Islet precursor cell (in vitro differentiated cells): ENCODE results near the gene BPI.
A peak's percentile ranks its signal among the peaks of the same experiment; 100 is the strongest.
"Not testable (repeated sequence)": the region's sequence is repeated elsewhere in the genome, so short reads cannot be mapped to it uniquely, and the experiment has no call there.

Experiments
- DNase-seq: peaks from one replicate; pipeline ENCODE4 v3.0.0-alpha.2; 2018

BPI gene

DNA sequence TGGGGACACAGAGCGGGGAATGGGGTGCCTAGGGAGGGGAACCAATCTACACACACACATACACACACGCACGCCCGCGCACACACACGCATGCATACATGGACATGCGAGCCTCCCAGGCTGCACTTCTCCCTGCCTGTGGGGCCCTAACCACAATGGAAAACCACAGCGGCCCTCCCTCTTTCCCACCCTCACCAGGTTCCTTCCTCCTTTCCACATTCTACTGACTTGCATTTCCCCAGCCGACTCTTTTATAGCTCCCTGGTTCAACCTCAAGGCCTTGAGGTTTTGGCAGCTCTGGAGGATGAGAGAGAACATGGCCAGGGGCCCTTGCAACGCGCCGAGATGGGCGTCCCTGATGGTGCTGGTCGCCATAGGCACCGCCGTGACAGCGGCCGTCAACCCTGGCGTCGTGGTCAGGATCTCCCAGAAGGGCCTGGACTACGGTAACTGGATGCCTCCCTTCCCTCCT lies at the start of gene BPI:
Gene BPI (plus strand): TSS at position 249 of the 472 bp plus-strand sequence. CDS start 68 bp downstream, at position 317.
- DNase-seq: no peak

DNA sequence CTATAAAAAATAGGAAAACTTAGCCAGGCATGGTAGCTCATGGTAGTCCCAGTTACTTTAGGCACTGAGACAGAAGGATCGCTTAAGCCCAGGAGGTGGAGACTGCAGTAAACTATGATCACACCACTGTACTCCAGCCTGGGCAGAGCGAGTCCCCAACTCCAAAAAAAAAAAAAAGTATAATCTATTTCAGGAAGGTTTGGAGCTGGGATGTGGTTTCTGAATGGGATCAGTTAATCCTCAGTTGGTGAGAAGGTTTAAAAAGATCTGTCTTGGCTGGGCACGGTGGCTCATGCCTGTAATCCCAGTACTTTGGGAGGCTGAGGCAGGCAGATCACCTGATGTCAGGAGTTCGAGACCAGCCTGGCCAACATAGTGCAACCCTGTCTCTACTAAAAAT lies 49.3 kb upstream of the BPI start:
- not testable (repeated sequence) for DNase-seq

DNA sequence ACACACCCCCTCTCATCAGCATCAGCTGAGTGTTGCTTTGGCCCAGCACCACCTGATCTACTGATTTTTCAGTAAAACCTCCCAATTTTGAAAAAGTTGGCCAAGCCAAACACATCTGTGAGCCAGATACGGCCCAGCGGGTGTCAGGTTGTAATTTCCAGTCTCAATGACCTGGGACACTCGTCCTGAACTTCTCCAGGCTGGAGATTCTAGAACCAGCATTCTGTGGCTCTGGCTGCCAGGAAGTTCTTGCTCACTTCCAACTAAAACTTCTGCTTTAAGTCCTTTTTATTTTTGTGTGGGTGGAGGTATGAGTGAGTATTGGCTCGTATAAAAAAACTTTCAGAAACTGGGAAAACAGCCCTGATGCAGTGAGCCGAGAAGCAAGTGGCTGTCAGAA lies 48.6 kb upstream of the BPI start:
- DNase-seq: no peak

DNA sequence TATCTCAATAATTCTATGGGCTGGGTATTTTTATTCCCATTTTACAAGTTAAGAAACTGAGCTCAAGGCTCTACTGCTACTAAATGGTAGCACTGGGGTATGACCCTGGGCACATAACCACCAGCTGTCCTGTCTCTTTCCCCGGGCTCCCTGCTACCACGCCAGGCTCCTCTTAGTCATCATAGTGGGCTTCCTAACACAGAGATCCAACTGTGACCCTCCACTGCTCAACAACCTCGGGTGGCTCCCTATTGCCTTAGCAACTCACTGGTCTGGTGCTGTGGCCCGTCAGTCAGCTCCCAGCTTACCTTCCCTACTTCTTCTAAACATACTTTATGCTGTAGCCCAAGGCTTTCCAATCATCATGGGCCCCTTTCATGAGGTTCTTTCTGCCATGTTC lies 47.9 kb upstream of the BPI start:
- no peak for DNase-seq

DNA sequence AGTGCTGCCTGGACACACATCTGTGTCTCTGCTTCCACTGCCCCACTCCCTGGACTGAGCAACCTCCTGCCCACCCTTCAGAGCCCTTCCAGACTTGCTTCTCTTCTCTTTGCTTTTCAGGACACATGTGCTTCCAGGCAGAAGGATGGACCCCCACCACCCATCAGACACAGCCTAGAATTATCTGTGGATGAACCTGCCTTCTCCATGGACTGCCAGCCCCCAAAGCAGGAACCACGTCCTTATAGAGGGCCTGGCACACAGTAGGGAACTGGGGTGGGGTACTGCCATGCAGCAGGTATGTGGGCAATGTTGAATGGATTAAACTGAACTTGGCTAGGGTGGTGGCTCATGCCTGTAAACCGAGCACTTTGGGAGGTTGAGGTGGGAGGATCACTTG lies 47.0 kb upstream of the BPI start:
- no peak for DNase-seq

DNA sequence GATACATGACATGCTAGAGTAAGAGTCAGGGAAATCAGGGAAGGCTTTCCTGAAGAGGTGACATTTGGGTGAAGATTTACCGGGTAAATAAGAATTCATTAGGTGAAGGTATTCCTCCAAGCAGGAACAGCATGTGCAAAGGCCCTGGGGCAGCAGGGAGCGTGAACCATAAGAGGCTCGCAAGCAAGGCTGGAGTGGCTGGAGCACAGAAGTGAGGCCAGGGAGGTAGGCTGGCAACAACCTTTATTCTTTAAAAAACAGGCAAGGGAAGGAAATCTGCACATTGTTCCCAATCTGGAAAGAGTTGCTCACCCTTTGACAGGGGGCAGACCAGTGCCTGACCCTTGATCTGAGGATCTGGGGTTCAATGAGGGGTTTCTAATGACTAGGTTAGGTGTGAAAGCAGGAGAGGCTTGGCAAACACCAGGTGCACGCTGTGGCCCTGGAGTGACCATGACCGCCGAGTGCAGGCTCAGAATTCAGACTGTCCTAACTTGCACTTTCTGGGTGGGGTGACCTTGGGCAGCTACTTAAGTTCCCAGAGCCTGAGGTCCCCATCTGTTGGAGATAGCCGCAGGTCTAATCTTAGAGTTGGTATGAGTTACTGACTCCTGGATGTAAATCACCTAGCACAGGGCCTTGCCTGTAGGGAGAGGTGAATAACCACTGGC lies 45.3 kb upstream of the BPI start:
- no peak for DNase-seq

DNA sequence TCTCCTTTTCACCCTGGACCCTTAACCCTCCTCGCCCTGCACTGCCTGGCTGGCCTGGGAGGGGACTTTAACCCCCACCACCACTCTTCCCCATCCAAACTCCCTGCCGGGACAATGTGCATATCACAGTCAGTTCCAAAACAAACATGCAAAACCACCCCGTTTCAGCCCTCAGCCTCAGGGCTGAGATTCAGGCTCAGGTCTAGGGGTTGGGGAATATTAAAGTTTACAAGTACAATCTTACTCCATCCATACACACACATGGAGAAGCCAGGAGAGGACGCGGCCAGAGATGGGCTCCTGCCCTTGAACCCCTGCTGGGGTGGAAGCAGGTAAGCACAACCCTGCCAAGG lies 44.0 kb upstream of the BPI start:
- DNase-seq: no peak

DNA sequence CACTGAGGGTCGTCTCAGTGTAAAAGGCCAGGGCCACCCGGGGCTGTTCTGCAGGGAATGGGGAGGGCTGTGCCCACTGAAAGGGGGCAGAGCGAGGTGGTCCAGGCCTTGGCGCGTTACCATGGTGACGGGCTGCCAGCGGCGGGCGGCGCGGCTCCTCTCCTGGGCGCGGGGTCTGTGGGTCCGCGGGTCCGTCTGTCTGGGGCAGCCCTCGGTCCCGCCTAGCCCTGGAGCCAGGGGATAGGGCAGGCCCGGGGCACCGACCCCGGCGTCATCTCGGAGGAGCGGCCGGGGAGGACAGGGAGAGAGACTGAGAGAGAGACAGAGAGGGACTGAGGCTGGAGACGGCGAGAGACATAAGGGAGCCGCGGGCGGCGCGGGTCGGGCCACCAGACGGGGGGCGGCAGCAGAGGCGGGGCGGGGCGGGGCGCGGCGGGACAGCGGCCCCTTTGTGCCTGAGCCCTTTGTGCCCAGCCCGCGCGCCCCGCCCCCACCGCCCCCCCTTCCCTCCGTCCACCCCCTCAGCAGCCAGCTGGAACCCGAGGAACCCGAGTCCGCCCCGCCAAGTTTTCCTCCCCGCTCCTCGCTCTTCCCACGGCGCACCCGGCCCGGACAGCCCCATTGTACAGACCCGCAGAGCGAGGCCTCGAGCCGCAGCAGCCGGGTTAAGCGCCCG lies 43.4 kb upstream of the BPI start, which contains the start of gene KIAA1755:
Gene KIAA1755 (minus strand): TSS at position 358 of the 676 bp plus-strand sequence. CDS start 235 bp downstream, at position 123.
- peak; percentile 68 for DNase-seq

DNA sequence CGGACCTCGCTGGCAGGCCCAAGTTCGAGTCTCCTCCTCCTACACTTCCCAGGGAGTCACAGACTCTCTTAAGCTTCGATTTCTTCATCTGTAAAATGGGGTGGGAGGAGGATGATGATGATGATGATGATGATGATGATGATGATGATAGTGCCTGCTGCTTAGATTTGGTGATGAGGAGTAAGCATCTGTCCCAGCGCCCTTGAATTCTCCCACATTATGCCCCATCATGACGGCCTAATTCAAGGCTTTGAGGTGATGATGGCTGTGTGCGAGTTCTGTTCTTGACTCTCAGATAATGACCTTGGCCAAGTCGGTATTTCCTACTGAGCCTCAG lies 42.9 kb upstream of the BPI start:
- DNase-seq: no peak

DNA sequence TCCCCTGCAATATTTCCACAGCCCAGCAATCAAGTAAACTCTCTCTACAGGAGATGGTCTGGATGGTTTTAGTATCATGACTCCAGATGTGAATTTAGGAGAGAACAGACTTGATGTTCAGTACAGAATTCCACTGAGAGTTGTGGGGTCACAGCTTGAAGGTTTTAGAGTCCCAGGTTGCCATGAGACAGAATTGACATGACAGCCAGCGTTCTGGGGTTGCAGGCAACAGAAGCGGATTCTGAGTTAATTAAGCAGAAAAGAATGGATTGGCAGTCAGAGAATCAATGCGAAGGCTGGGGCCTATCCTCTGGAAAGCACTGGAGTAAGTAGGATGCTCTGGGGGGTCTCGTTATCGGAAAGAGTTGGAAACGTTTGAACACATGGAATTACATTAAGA lies 41.0 kb upstream of the BPI start:
- no peak for DNase-seq

DNA sequence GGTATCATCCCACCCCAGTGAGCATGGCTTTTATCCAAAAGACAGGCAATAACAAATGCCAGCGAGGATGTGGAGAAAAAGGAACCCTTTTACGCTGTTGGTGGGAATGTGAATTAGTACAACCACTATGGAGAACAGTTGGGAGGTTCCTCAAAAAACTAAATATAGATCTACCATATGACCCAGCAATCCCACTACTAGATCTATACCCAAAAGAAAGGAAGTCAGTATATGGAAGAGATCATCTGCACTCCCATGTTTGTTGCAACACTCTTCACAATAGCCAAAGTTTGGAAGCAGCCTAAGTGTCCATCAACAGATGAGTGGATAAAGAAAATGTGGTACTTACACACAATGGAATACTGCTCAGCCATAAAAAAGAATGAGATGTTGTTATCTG lies 37.5 kb upstream of the BPI start:
- DNase-seq: no peak

DNA sequence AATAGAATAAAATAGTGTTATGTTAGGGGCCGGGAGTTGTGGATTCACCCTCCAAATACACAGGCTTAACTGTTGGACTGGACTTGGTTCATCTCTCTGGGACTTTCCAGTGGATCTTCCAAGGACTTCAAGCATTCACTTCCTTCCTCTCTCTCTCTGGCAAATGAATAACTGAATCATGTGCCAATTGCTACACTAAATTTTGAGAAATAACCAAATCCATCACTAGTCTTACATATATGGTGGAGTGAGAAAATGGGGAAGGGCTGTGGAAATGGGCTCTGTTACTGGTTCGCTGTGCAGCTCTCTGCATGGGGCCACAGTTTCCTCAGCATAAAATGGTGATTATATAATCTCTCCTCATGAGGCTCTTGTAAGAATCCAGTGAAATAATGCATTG lies 36.7 kb upstream of the BPI start:
- DNase-seq: no peak

DNA sequence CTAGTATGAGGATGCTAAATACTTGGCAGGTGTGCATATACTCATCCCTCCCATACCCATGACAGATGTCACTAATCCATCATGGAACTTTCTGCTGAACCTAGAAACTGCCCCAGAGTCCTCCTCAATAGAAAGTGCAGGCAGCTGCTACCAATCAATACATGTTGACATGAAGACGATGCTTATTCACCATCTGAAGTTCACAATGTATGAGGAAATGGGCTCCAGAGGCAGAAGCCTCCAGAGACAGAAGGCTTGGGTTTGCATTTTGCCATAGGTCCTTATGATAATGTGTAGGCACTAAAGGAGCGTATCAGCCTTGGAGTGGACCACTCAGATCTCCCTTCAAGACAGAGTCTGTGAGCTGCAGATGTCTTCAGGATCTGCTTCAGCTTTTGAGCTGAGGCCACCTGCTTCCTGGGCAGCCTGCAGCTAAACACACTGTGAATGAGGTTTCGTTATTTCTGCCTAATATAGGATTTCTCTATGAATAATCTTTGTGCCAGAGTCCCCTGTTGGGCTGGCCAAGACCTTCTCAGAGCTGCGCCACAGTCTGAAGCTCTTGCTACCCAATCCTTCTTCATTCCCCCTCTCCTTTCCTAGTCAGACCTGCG lies 35.9 kb upstream of the BPI start:
- DNase-seq: no peak

DNA sequence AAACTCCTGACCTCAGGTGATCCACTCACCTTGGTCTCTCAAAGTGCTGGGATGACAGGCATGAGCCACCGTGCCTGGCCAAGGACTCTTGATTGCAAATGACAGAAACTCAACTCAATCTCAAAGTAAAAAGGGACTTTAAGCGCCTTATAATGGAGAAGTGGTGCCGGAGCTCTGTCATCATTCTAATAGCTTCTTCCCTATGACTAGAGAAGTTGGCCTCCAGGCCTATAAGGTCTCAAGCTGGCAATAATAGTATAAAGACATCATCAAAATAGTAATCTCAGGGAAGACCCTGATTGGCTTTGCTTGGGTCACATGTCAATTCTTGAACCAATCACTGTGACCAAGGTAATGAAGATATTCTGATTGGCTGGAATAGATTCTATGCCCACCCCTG lies 34.9 kb upstream of the BPI start:
- DNase-seq: no peak

DNA sequence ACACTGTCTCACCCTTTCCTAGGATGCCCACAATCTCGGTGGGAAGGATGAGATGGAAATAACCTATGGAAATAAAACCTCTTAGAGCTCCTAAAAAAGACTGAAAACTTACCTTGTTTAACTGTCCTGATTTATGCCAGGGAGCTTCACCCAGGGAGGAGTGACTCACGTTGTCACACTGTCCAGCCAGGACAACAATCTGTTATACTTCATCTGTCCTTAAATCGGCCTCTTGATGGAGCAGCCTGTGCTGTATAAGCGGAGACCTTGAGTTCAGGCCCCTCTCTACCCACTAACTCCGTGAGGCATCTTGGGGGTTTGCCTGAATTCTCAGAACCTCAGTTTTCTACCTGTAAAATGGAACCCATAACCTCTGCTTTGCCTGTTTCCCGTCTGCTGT lies 34.2 kb upstream of the BPI start:
- no peak for DNase-seq

DNA sequence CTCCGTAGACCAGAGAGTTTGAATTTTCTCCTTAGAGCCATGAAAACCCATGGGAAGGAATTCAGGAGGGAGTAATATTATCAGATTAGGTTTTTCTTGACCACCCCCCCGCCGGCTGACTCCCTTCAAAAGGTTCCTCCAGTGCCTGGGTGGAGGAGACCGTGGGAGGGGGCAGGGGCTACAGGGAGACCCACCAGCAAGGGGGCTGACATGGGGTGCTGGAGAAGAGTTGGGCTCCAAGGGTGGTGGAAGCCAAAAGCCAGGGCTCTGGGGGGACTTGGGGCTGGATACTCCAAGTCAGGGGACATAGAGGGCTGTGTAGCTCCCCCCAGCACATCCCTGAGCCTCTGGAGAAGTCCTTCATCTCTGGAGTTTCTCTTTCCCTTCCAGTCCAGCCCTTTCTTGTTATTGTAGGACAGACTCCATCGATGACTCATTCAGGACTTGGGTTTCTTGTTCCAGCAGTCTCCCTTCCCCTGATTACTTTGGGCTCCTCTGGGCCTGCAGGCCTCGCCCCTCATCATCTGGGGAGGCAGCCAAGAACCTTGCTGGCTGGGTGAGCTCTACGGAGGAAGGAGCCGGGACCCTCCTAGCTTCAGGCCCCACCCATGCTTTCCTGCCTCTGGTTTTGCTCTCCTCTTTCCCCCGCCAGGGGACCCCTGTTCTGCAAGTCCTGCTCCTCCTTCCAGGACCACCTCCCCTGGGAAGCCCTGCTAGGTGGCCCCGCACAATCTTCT lies 32.9 kb upstream of the BPI start:
- DNase-seq: no peak

DNA sequence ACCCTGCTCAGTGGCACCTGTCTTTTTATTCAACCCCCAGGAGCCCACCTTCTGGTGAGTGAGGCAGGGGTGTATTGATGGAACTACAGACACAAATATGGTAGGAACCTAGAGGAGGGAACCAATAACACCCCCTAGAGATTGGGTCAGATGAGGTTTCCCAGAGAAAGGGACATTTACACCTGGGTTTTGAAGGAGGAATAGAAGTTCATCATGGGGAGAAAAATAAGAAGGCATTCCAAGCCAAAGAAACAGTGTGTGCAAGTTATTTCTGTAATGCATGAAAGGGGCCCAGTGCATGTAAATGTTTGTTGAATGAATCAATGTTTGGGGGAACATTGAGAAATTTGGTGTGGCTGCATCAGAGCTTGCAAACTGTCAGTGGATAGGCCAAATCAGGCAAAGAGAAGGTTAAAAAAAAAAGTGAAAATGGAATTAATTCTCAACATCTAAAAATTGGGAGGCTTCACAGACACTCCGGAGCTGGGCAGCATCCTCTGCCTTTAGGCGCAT lies 32.3 kb upstream of the BPI start:
- no peak for DNase-seq

DNA sequence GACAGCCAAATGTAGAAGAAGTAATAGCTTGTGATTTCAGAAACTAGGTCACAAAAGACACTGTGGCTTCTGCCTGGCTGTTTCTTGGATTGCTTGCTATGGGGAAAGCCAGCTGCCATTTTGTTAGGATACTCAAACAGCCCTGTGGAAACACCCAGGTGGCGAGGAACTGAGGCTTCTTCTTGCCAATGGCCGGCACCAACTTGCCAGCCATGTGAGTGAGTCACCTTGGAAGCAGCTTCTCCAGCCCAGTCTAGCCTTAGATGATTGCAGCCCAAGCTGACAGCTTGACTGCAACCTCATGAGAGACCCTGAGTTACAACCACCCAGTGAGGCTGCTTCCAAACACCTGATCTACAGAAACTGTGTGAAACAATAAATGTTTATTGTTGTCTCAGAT lies 31.6 kb upstream of the BPI start:
- no peak for DNase-seq

DNA sequence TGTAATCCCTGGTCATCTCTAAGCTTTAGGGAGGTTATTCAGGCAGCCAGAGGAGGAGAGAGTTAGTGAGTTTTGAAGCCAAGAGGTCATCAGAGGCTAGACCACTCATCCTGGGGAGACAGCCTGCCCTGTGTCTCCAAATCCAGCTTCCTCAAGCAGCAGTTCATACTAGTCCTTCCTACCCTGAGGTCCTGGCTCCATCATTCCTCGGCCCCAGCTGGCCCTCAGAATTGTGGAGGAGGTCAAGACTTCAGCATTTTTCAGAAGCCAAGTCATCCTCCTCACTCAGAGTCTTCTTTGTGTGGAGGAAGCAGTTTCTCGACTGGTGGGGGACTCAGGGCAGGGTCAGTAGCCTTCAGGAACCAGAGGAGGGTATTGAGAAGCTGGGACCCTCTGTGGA lies 31.0 kb upstream of the BPI start:
- DNase-seq: no peak

DNA sequence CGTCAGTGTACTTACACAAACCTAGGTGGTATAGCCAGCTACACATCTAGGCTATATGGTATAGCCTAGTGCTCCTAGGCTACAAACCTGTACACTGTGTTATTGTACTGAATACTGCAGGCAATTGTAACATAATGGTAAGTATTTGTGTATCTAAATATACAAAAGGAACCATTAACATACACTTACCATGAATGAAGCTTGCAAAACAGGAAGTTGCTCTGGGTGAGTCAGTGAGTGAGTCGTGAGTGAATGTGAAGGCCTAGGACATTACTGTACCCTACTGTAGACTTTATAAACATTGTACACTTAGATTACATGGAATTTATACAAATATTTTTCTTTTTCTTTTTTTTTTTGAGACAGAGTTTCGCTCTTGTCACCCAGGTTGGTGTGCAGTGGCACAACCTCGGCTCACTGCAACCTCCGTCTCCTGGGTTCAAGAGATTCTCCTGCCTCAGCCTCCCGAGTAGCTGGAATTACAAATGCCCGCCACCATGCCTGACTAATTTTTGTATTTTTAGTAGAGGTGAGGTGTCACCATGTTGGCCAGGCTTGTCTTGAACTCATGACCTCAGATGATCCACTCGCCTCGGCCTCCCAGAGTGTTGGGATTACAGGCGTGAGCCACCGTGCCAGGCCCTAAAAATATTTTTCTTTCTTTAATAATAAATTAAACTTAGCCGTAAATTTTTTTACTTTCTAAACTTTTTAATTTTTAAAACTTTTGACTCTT lies 28.0 kb upstream of the BPI start:
- no peak for DNase-seq

DNA sequence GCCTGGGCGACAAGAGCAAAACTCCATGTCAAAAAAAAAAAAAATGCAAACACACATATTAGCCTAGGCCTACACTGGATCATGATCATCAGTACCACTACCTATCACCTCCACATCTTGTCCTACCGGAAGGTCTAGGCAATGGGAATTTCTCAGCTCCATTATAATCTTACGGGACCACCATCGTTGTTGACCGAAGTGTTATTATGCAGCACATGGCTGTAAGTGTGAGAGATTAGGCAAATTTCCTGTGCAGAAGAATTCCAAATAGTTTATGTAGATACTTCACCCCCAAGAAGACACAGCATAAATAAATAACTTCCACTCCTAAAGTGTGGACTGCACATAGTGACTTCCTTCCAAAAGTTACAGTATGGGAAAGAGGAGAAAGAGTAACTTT lies 26.7 kb upstream of the BPI start:
- no peak for DNase-seq

DNA sequence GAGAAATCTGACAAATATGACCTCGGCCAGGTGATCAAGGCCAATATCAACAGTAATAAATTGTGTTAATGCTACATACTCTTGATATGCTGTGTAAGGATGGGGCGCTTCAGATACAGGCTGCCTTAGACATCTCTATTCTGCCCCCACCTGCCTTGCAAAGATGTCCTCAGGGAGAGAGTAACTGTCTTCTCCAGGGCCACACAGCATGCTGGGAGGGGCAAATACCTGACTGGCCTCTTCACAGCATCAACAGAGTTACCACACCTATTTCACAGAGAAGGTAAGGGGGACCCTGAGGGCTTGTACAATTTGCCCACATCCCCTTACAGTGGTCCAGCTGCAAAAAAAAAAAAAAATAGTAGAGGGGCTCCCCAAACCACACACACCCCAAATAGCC lies 26.3 kb upstream of the BPI start:
- no peak for DNase-seq

DNA sequence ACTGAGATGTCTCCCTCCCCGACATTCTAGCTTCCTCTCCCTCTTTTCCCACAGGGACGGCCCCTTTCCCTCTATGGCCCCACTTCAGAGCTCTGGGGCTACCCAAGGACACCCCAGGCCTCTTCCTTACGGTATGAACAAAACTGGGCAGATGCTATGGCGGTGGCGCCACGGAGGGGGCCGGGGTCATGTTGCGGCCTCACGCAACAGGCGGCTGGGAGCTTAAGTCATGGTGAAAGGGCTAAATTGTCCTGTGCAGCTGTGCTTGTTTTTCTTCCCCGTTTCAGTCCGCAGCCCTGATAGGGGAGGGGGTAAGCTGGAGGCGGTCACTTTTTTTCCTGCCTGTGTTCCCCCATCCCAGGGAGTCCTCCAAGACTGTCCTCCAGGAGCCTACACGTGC lies 25.8 kb upstream of the BPI start:
- DNase-seq: no peak
